HG02678 (cell line): ENCODE measurements around the gene FBXO10.
"Not testable (repeated sequence)": the region's sequence is repeated elsewhere in the genome, so short reads cannot be mapped to it uniquely, and the experiment has no call there.

Source experiments
- ATAC-seq: cut with Tn5 transposase; IDR thresholded peaks from one replicate; pipeline ENCODE4 v1.9.1; 2021; ENCODE audit warnings: mild to moderate bottlenecking, moderate library complexity; ENCODE audit not compliant: unreplicated experiment

FBXO10 gene

DNA sequence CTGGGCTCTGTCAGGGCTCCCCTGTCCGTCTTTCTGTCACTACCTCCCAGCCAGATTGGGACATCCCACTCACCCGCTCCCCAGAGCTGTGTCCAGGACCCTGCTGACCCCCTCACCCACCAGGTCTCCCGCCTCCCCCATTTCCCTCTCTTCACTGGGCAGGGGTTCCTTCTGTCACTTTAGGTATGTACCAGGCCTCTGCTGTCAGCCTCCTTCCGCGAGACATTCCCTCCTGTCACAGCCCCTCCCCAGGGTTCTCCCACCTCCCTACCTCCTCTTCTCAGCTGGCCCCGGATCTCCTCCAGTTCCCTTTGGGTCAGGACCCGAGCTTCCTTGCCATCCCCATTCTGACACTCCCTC is 89.9 kb downstream of the FBXO10 start:
- no peak for ATAC-seq

DNA sequence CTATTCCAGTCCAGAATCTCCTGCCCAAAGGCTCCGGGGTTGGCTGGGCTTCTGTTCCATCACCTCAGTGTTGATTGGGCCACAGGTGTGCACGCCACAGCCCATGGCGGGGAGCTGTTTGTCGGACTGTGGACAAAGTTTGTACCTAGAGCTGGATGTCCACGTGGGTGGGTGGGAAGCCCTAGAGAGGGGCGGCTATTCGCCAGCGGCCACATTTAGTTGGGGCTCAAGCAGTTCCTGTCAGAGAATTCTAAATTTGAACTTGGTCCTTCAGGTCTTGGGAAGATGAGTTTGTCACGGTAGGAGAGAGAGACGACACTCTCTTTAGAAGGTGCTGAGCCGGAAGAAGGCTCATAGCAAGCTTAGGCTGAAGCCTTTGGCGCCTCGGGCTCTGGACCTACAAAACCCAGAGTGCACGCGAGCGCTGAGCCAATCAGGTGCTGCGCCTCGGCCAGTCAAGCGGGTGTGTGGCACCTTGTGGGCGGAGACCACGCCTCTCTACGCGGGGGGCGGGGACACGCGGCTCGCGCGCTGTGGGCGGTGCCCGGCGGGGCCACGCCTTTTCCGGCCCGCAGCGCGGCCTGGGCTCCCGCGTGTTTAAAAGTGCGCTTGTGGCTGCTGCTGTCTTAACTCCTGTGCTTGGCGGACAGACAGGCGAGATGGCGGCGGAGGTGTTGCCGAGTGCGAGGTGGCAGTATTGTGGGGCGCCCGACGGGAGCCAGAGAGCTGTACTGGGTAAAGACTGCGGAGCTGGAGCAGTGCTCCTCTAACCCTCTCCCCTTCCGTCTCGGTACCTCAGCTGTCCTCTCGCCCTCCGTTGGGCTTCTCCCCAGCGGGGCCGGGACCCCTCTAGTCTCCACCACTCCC is 90.6 kb downstream of the FBXO10 start, which contains the start of gene POLR1E:
TSS of gene POLR1E (plus strand) at position 560 of the 867 bp plus-strand sequence. CDS start at position 660, 100 bp downstream.
- peak; percentile 97 for ATAC-seq

DNA sequence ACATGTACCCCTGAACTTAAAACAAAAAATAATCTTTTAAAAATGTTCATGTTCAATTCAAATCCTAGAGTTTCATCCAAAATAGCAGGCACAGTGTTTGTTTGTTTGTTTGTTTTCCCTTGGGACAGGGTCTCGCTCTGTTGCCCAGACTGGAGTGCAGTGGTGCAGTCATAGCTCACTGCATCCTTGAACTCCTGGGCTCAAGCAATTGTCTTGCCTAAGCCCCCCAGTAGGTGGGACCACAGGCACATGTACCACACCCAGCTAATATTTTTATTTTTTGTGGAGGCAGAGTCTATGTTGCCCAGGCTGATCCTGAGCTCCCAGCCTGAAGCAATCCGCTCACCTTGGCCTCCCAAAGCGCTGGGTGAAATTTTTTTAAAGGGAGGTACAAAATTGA is 95.4 kb downstream of the FBXO10 start:
- no peak for ATAC-seq

DNA sequence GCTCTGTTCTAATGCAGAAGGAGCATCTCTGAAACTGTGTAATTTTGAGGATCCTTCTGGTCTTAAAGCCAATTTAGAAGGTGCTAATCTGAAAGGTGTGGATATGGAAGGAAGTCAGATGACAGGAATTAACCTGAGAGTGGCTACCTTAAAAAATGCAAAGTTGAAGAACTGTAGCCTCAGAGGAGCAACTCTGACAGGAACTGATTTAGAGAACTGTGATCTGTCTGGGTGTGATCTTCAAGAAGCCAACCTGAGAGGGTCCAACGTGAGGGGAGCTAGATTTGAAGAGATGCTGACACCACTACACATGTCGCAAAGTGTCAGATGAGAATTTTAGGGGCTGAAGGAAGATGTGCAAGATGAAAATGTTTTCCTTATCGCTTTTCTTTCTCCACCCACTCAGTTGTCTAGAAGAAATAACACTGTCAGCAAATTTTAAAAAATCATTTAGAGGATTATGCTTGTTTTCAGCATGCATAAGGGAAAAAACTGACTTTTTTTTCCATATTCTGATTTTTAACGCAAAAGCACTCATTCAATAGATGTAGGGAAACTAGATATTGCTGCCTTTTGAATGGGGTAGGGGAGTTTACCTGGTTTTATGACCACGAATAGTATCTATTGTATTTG is 98.1 kb downstream of the FBXO10 start:
- ATAC-seq: not testable (repeated sequence)

DNA sequence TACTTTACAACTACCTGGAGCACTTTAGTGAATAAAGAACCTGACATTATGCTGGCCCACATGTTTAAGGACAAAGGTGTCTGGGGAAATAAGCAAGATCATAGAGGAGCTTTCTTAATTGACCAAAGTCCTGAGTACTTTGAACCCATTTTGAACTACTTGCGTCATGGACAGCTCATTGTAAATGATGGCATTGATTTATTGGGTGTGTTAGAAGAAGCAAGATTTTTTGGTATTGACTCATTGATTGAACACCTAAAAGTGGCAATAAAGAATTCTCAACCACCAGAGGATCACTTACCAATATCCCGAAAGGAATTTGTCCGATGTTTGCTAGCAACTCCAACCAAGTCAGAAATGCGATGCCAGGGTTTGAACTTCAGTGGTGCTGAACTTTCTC is 98.7 kb downstream of the FBXO10 start:
- not testable (repeated sequence) for ATAC-seq

DNA sequence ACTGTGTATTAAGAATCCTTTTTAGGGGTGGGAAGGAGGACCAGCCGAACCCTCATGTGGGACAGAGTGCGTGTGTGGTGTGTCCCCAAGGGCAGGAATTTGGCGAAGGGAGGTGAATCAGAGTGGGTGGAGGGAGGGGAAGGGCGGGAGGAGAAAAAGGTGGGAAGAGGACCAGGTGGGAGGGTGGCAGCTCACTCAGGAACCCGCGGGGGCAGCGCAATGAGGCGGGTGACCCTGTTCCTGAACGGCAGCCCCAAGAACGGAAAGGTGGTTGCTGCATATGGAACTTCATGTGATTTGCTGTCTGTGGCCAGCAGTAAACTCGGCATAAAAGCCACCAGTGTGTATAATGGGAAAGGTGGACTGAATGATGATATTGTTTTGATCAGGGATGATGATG is 99.2 kb downstream of the FBXO10 start:
- ATAC-seq: no peak

DNA sequence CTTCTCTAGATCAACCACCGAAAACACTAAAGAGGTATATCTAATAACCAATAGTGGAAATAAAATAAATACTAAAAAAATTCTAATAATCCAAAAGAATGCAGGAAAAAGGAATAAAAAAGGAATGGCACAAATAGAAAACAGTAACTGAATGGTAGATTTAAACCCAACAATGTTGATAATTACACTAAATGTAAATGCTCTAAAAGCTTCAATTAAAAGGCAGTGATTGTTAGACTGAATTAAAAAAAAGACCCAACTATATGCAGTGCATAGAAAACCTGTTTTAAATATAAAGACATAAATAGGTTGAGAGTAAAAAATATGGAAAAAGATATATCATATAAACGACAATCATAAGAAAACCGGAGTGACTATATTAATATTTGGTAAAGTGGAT is 101.7 kb downstream of the FBXO10 start:
- ATAC-seq: no peak

DNA sequence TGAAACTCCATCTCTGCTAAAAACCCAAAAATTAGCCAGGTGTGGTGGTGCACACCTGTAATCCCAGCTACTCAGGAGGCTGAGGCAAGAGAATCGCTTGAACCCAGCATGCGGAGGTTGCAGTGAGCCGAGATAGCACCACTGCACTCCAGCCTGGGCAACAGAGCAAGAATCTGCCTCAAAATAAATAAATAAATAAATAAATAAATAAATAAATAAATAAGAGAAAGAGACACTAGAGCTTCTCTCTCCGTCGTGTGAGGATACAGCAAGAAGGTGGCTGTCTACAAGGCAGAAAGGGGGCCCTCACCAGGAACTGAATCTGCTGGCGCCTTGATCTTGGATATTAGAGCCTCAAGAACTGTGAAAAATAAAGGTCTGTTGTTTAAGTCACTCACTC is 102.2 kb downstream of the FBXO10 start:
- ATAC-seq: not testable (repeated sequence)

DNA sequence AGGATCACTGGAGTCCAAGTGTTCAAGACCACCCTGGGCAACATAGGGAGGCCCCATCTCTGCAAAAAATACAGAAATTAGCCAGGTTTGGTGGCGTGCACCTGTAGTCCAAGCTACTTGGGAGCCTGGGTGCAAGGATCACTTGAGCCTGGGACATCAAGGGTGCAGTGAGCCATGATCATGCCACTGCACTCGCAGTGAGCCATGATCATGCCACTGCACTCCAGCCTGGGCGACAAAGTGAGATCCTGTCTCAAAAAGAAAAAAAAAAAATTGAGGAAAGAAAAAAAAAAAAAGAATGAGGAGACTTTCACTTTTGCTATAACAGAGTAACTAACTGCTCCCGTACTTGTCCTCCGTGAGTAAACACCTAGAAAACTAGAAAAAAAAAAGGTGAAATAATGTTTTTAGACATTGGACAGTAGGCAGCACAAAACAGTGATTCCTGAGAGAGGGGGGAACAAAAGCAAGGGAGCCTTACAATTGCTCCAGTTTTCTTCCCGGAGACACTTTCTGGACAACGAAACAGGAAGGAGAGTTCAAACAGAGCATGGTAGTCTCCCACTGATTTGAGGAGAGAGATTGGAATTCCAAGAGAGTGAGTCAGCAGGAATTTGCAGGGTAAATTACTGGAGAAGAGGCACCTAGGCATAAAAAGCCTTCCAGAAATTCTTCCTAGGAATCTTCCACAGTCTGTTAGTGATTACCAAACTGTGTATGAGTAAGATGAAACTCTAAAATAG is 104.1 kb downstream of the FBXO10 start:
- ATAC-seq: no peak

DNA sequence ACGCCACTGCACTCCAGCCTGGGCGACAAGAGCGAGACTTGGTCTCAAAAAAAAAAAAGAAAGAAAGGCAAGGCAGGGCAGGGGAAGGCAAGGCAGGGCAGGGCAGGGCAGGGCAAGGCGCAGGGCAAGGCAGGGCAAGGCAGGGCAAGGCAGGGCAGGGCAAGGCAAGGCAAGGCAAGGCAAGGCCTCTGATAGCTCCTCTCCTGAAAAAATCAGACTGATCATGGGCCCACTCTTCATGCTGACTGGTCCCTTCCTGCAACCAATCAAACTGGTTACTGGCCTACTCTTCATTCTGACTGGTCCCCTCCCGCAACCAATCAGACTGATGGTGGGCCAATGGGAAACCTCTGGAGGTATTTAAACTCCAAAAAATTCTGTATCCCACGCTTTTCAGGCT is 107.6 kb downstream of the FBXO10 start:
- no peak for ATAC-seq

DNA sequence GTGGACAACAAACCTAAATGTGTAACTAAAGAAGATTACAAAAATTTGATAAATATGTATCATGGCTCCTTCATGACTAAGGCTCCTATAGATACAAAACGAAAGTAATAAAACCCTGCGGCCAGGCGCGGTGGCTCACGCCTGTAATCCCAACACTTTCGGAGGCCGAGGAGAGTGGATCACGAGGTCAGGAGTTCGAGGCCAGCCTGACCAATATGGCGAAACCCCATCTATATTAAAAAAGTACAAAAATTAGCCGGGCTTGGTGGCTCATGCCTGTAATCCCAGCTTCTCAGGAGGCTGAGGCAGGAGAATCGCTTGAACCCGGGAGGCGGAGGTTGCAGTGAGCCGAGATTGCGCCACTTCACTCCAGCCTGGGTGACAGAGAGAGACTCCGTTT is 108.7 kb downstream of the FBXO10 start:
- ATAC-seq: not testable (repeated sequence)

DNA sequence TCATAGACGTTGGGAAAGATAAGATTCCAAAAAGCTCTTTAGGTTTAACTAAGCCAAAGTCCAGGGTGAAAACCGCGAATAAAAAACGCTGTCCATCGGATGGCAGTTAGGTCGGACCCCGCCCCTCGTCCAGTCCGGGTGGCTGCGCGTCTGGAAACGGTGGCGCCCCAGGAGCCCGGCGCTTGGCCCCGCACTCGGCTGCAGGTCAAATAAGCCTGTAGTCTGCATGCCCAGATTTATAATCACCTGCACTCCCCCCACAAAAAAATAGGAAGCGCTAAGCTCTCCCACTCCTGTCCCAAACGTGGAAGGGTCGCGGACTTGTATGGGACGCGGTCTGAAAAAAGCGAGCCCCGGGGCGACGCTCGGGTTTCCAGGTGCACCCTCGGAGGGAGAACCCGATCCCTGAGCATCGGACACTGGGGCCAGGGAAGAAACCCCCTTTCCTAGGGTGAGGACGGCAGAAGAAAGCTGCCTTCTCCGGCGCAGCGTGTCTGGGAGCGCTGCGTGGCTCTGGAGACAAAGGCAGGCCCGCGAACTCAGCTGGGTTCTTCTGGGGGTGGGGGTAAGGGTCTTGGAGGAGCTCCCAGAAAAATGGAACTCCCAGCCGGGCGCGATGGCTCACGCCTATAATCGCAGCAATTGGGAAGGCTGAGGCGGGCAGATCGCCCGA is 110.0 kb downstream of the FBXO10 start:
- ATAC-seq: peak; percentile 6

DNA sequence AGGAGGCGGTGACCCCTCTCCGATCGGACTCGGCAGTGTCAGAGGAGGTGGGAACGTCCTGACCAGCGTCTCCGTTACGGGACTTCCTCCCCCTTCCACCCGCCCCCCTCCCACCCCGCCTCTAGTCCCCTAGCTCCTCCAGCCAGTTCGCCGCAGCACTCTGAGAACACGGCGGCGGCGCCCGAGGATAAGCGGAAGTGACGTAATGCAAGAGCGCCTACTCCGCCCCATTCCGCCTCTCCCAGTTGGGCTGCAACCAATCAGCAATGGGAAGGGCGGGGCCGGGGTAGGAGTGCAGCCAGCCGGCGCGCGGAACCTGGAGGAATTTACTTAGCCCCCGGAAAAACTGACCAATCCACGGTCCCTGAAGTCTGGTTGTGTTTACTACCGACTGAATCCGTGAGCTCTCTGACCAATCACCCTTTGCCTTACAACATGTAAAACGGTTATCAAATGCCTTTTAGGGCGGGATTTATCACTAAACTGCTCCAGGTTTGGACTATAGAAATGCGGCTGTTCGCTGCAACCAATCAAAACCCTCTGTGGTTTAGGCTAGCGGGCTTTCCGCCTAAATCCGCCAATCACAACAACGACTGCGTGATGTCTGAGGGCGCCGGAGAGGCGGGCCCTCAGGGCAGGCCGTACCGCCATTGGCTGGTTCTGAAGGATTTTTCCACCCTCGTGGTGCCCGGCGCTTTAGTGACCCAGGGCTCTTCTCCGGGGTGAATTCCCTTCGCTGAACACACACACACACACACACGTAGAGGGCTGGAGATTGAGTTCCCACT is 110.7 kb downstream of the FBXO10 start, which contains the start of gene ZBTB5:
TSS of gene ZBTB5 (minus strand) at position 202 of the 788 bp plus-strand sequence. CDS start 22,899 bp downstream, outside the sequence.
- peak; percentile 78 for ATAC-seq

DNA sequence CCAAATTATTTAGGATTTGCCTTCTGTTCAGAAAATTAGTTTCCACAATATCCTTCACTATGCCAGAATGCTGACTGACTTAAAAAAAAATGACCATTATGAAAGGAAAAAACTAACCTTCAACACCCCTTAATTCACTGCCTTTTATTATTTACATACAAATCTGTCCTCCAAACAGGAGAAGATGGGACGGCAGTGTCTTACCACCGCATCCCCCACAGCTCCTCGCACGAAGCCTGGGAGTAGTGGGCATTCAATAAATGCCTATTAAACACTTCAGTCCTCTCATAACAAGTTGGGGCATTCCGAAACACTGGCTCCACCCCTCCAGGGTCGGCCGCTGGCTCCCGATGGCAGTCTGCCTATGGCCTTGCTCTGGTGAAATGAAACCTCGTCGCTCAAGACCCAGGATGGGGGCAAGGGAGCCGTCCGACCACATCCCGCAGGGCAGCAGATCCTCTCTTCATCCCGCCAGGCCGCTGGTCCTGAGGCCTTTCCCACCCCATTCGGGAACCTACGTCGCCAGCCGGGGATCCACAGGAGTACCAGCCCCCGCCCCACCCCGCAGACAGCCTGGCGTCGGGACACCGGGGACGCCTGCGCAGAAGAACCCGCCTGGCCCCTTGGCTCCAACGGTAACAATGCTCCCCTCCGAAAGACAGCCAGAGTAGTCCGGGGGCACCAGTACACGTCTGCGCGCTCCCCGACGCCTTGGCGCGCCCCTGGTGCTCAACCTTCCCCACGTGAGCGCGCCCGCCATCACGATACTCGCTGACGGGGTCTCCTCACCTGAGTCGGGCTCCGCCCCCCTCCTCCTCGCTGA is 111.5 kb downstream of the FBXO10 start:
- peak; percentile 36 for ATAC-seq

DNA sequence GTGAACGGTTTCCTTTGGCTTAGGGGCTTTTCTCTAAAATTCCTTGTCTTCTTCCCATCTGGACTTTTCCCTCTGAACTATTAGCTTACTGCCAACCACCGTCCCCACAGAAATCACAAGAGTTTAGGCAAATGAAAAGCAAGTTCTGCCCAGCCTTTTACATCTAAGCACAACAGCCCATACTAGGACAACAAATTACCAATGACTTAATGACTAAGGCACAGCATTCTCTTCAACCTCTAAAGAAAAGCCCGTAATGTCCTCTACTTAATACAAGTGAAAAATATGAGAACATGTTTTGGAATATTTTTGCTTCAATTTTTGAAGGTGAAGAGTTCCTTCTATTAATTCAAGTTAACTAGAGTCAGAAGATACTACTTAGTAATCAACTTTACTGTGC is 112.2 kb downstream of the FBXO10 start:
- ATAC-seq: no peak
